Embryonic facial prominence (tissue), 1 donor: ENCODE measurements around the gene C20orf202.

Source experiments
- DNase-seq: peaks from one replicate; pipeline ENCODE4 v3.0.0-alpha.2; 2016; ENCODE audit errors: extremely low spot score

C20orf202 gene

GRCh38 chr20:1184638-1185315, 18.5 kb upstream of the C20orf202 start, which contains the start of gene TMEM74B:
Gene TMEM74B, minus strand, starts transcription at chr20:1184981. Its CDS starts 1,180 bp downstream, at chr20:1183801.
- no peak for DNase-seq

- no peak for DNase-seq
Observed at GRCh38 chr20:1185316-1185741, 17.9 kb upstream of the C20orf202 start.

- DNase-seq, result no peak
Observed at GRCh38 chr20:1185790-1186334, 17.4 kb upstream of the C20orf202 start.

GRCh38 chr20:1186367-1186991, 16.8 kb upstream of the C20orf202 start:
- no peak for DNase-seq

GRCh38 chr20:1187605-1188171, 15.6 kb upstream of the C20orf202 start:
- no peak for DNase-seq

GRCh38 chr20:1188347-1188746, 14.9 kb upstream of the C20orf202 start:
- no peak for DNase-seq

- no peak for DNase-seq
Observed at GRCh38 chr20:1189827-1190226, 13.4 kb upstream of the C20orf202 start.

- DNase-seq, result no peak
Observed at GRCh38 chr20:1190847-1191246, 12.4 kb upstream of the C20orf202 start.

GRCh38 chr20:1191299-1191698, 12.0 kb upstream of the C20orf202 start:
- DNase-seq, result no peak

GRCh38 chr20:1195226-1195625, 8.0 kb upstream of the C20orf202 start:
- no peak for DNase-seq

- DNase-seq, result no peak
Observed at GRCh38 chr20:1196634-1197033, 6.6 kb upstream of the C20orf202 start.

GRCh38 chr20:1197801-1198200, 5.5 kb upstream of the C20orf202 start:
- no peak for DNase-seq

- DNase-seq, result no peak
Observed at GRCh38 chr20:1198751-1199150, 4.5 kb upstream of the C20orf202 start.

GRCh38 chr20:1199212-1199873, 3.9 kb upstream of the C20orf202 start:
- no peak for DNase-seq

- no peak for DNase-seq
Observed at GRCh38 chr20:1199964-1200363, 3.3 kb upstream of the C20orf202 start.

- DNase-seq, result no peak
Observed at GRCh38 chr20:1203630-1204029, 376 bp downstream of the C20orf202 start.

- DNase-seq, result no peak
Observed at GRCh38 chr20:1204113-1204512, 859 bp downstream of the C20orf202 start.

GRCh38 chr20:1204576-1204975, 1.3 kb downstream of the C20orf202 start:
- no peak for DNase-seq

GRCh38 chr20:1205802-1206201, 2.5 kb downstream of the C20orf202 start:
- no peak for DNase-seq

- DNase-seq, result no peak
Observed at GRCh38 chr20:1206366-1207148, 3.3 kb downstream of the C20orf202 start.

- DNase-seq, result no peak
Observed at GRCh38 chr20:1207293-1207878, 4.1 kb downstream of the C20orf202 start.
